H9 (cell line): ENCODE measurements around the gene CXCR4. TPM values are rescaled to one million over a fixed set of nuclear protein-coding genes. Genes with fewer than 3 reads are reported as not detected.
A peak's percentile ranks its signal among the peaks of the same experiment; 100 is the strongest.

Experiments used
- DNase-seq: peaks from one replicate; pipeline ENCODE4 v3.0.0-alpha.2; 2017
- H2AFZ ChIP-seq: one replicate; pipeline ENCODE4 v1.6.1; 2013; ENCODE audit warnings: mild to moderate bottlenecking, low read length, control low read depth, moderate library complexity
- H2AK5ac ChIP-seq: 2 replicates; pipeline ENCODE4 v1.6.1; 2013; ENCODE audit warnings: low read length, control low read depth, mixed read lengths; ENCODE audit not compliant: insufficient read length
- H2BK120ac ChIP-seq: one replicate; pipeline ENCODE4 v1.6.1; 2013; ENCODE audit warnings: low read depth, mild to moderate bottlenecking, low read length, control low read depth, inconsistent platforms; ENCODE audit not compliant: poor library complexity, severe bottlenecking
- H2BK12ac ChIP-seq: 2 replicates; pipeline ENCODE4 v1.6.1; 2013; ENCODE audit warnings: low read length, control low read depth, mixed read lengths, low read depth; ENCODE audit not compliant: insufficient read length
- H2BK15ac ChIP-seq: 2 replicates; pipeline ENCODE4 v1.6.1; 2013; ENCODE audit warnings: low read depth, low read length, control low read depth
- H2BK20ac ChIP-seq: one replicate; pipeline ENCODE4 v1.6.1; 2013; ENCODE audit warnings: low read depth, mild to moderate bottlenecking, low read length, control low read depth, inconsistent platforms; ENCODE audit not compliant: poor library complexity, severe bottlenecking
- H2BK5ac ChIP-seq: 2 replicates; pipeline ENCODE4 v1.6.1; 2013; ENCODE audit warnings: low read length, control low read depth, mixed read lengths; ENCODE audit not compliant: insufficient read length
- H3K14ac ChIP-seq: 2 replicates; pipeline ENCODE4 v1.6.1; 2013; ENCODE audit warnings: low read length, control low read depth; ENCODE audit not compliant: insufficient read depth
- H3K18ac ChIP-seq: 2 replicates; pipeline ENCODE4 v1.6.1; 2013; ENCODE audit warnings: low read depth, mild to moderate bottlenecking, mixed read lengths, low read length, control low read depth; ENCODE audit not compliant: insufficient read length
- H3K23ac ChIP-seq: 2 replicates; pipeline ENCODE4 v1.6.1; 2013; ENCODE audit warnings: low read length, control low read depth, mixed read lengths, low read depth; ENCODE audit not compliant: insufficient read length
- H3K23me2 ChIP-seq: 2 replicates; pipeline ENCODE4 v1.6.1; 2013; ENCODE audit warnings: low read depth, mild to moderate bottlenecking, mixed read lengths, low read length, control low read depth; ENCODE audit not compliant: insufficient read length, poor library complexity, severe bottlenecking
- H3K27ac ChIP-seq: 2 replicates; pipeline ENCODE4 v1.5.1; 2013; ENCODE audit warnings: low read length, control low read depth, mixed read lengths, low read depth; ENCODE audit not compliant: insufficient read length
- H3K27me3 ChIP-seq: 2 replicates; pipeline ENCODE4 v1.6.1; 2013; ENCODE audit warnings: low read length, control low read depth, inconsistent platforms; ENCODE audit not compliant: insufficient read depth
- H3K4ac ChIP-seq: 2 replicates; pipeline ENCODE4 v1.6.1; 2013; ENCODE audit warnings: low read depth, mild to moderate bottlenecking, control low read depth, inconsistent platforms, low read length, moderate library complexity
- H3K4me1 ChIP-seq: 2 replicates; pipeline ENCODE4 v1.6.1; 2013; ENCODE audit warnings: low read length, control low read depth, inconsistent platforms; ENCODE audit not compliant: insufficient read depth
- H3K4me2 ChIP-seq: 2 replicates; pipeline ENCODE4 v1.6.1; 2013; ENCODE audit warnings: low read length, control low read depth, mixed read lengths; ENCODE audit not compliant: insufficient read length, insufficient read depth
- H3K56ac ChIP-seq: 2 replicates; pipeline ENCODE4 v1.6.1; 2013; ENCODE audit warnings: low read depth, mild to moderate bottlenecking, mixed read lengths, low read length, control low read depth; ENCODE audit not compliant: insufficient read length
- H3K79me1 ChIP-seq: 2 replicates; pipeline ENCODE4 v1.6.1; 2013; ENCODE audit warnings: low read depth, mild to moderate bottlenecking, moderate library complexity, low read length, control low read depth, inconsistent platforms; ENCODE audit not compliant: insufficient read depth, poor library complexity, severe bottlenecking
- H3K79me2 ChIP-seq: 2 replicates; pipeline ENCODE4 v1.6.1; 2013; ENCODE audit warnings: low read length, control low read depth, inconsistent platforms; ENCODE audit not compliant: insufficient read depth
- H3K9ac ChIP-seq: 2 replicates; pipeline ENCODE4 v1.6.1; 2013; ENCODE audit warnings: low read length, control low read depth, mixed read lengths; ENCODE audit not compliant: insufficient read length; ENCODE audit errors: extremely low read depth
- H3K9me3 ChIP-seq: one replicate; pipeline ENCODE4 v1.6.1; 2013; ENCODE audit warnings: low read depth, low read length, inconsistent platforms; ENCODE audit not compliant: control insufficient read depth
- H3T11ph ChIP-seq: one replicate; pipeline ENCODE4 v1.6.1; 2013; ENCODE audit warnings: mild to moderate bottlenecking, low read length, control low read depth, inconsistent platforms
- H4K20me1 ChIP-seq: one replicate; pipeline ENCODE4 v1.6.1; 2013; ENCODE audit not compliant: control insufficient read depth, insufficient read length, insufficient read depth
- H4K5ac ChIP-seq: 2 replicates; pipeline ENCODE4 v1.6.1; 2013; ENCODE audit warnings: low read depth, mild to moderate bottlenecking, mixed read lengths, low read length, control low read depth; ENCODE audit not compliant: insufficient read length
- H4K8ac ChIP-seq: replicated peaks from 2 replicates; pipeline ENCODE4 v1.6.1; 2013; ENCODE audit warnings: low read length, control low read depth, mixed read lengths, low read depth; ENCODE audit not compliant: insufficient read length
- H4K91ac ChIP-seq: 2 replicates; pipeline ENCODE4 v1.6.1; 2013; ENCODE audit warnings: low read depth, mild to moderate bottlenecking, moderate library complexity, mixed read lengths, low read length, control low read depth; ENCODE audit not compliant: insufficient read length
- H3K27ac Mint-ChIP-seq, 3 experiments: 2 replicates in 2 of 3; 3 replicates in 1 of 3; pipeline ENCODE4 v1.8.0; 2020 to 2021; ENCODE audit warnings: mixed read lengths in 3 of 3, mild to moderate bottlenecking in 1 of 3, moderate library complexity in 1 of 3
- H3K27me3 Mint-ChIP-seq: 2 replicates; pipeline ENCODE4 v1.8.0; 2021; ENCODE audit warnings: low read depth, mild to moderate bottlenecking, moderate library complexity, mixed read lengths
- H3K36me3 Mint-ChIP-seq, 3 experiments: 2 replicates in 2 of 3; 3 replicates in 1 of 3; pipeline ENCODE4 v1.8.0; 2020 to 2021; ENCODE audit warnings: low read depth in 3 of 3, mixed read lengths in 3 of 3; ENCODE audit not compliant: insufficient read depth in 1 of 3
- H3K4me1 Mint-ChIP-seq, 2 experiments: 2 replicates each; pipeline ENCODE4 v1.8.0; 2020; ENCODE audit warnings: mixed read lengths in 2 of 2
- H3K4me3 Mint-ChIP-seq, 2 experiments: 2 replicates in 1 of 2; 3 replicates in 1 of 2; pipeline ENCODE4 v1.8.0; 2020 to 2021; ENCODE audit warnings: mild to moderate bottlenecking in 2 of 2, mixed read lengths in 2 of 2, moderate library complexity in 1 of 2
- H3K9me3 Mint-ChIP-seq, 2 experiments: 2 replicates in 1 of 2; 3 replicates in 1 of 2; pipeline ENCODE4 v1.8.0; 2020; ENCODE audit warnings: mild to moderate bottlenecking in 2 of 2, mixed read lengths in 2 of 2, moderate library complexity in 1 of 2
- CTCF ChIP-seq: fragments of 200-600 bp; sonication (generic); conservative IDR thresholded peaks from 3 replicates; pipeline ENCODE4 v1.8.0; 2021; ENCODE audit warnings: antibody characterized with exemption, mild to moderate bottlenecking
- WGBS: extraction: QIAGEN DNeasy Blood & Tissue Kit; methylation state at CpG from one replicate; pipeline ENCODE4 v1.1.7; 2013; ENCODE audit warnings: missing lambda C conversion rate, low lambda C conversion rate, mixed read lengths; ENCODE audit not compliant: insufficient read length; ENCODE audit errors: extremely low coverage; 5-methylcytosine and 5-hydroxymethylcytosine counted together
- total RNA-seq: library from RNA; stranded (reverse); gene quantifications from 2 replicates; pipeline ENCODE4 v1.2.1, GENCODE V29; 2021

The CXCR4 gene
- total RNA-seq, 1 experiment from 2014 or later: 1.0 TPM

GRCh38 chr2:136126421-136126926 lies 8.5 kb upstream of the CXCR4 start:
- H3K4me2 ChIP-seq: no peak overlapping the region
- peak overlapping the region; percentile 1 to 53; a peak in 3 of 5 replicates for H3K4me3 Mint-ChIP-seq

More at GRCh38 chr2:136126421-136126926, 8.5 kb upstream of the CXCR4 start:
- H3K79me1 ChIP-seq: no peaks in the 10 kb centered on the region
- no peak overlapping the region for H3K18ac ChIP-seq
- no peak overlapping the region for H4K5ac ChIP-seq
- H3T11ph ChIP-seq: no peak overlapping the region
- no peak overlapping the region for H3K56ac ChIP-seq
- Mint-ChIP-seq H3K4me1 (peaks cover 54 to 55% of the 10 kb centered on the region in 2 experiments), H3K27me3 (peaks cover 6% of the 10 kb centered on the region), H3K27ac (peak overlapping the region in 2 of 3 experiments; percentile 88 to 94; a peak in 5 of 7 replicates), H3K36me3 (no peaks in the 10 kb centered on the region), H3K9me3 (no peaks in the 10 kb centered on the region)
- no CpG with 5 or more reads among the region's 6 CpGs for WGBS
- no peak overlapping the region for H4K91ac ChIP-seq
- no peak overlapping the region for H3K9ac ChIP-seq
- no peak overlapping the region for H2AFZ ChIP-seq
- H3K27ac ChIP-seq: no peak overlapping the region
- no peaks in the 10 kb centered on the region for H4K20me1 ChIP-seq
- no peaks in the 10 kb centered on the region for H3K23me2 ChIP-seq
- H2BK120ac ChIP-seq: no peak overlapping the region
- no peak for DNase-seq
- H2BK15ac ChIP-seq: no peak overlapping the region
- peaks cover 5% of the 10 kb centered on the region; the same call in 1 of the 2 replicates for H3K4me1 ChIP-seq
- H3K9me3 ChIP-seq: no peaks in the 10 kb centered on the region
- H3K23ac ChIP-seq: no peak overlapping the region
- H2BK12ac ChIP-seq: no peak overlapping the region
- H2BK5ac ChIP-seq: no peak overlapping the region
- H2BK20ac ChIP-seq: no peak overlapping the region
- H2AK5ac ChIP-seq: no peak overlapping the region
- no peak for TF ChIP-seq CTCF
- H3K14ac ChIP-seq: no peak overlapping the region
- no peak overlapping the region for H4K8ac ChIP-seq
- no peak overlapping the region for H3K4ac ChIP-seq
- H3K79me2 ChIP-seq: no peaks in the 10 kb centered on the region
- no peaks in the 10 kb centered on the region for H3K27me3 ChIP-seq
